B cell (primary cell): ENCODE measurements around the gene TIMP2.

ENCODE experiments used
- EZH2 ChIP-seq: IDR thresholded peaks from 2 replicates; pipeline ENCODE4 v1.6.1; 2012; ENCODE audit warnings: borderline replicate concordance, low read depth, mild to moderate bottlenecking, moderate library complexity, low read length; ENCODE audit not compliant: insufficient read depth, poor library complexity, severe bottlenecking
- TF ChIP-seq, protein P1 (sequence below): fragments of 200-600 bp; IDR thresholded peaks from one replicate; pipeline ENCODE4 v1.8.0; 2022; ENCODE audit warnings: antibody characterized with exemption, mild to moderate bottlenecking

DNA sequence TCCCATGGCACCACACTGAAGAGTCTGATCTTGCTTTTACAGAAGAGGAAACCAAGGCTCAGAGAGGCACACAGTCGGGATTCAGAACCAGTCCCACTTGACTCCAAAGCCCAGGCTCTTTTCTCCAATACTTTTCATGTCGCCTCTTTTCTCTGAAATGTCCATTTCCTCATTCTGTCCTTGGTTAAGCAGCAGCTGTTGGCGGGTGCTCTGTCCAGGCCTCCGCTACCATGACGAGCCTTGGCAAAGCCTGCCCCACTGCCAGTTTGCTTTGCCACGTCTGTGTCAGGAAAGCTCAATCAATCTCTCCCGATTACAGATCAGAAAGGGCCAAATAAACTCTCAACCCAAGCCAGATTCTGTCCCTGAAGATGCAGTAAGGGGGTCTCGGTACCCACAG is 13.1 kb downstream of the TIMP2 start:
- TF ChIP-seq, protein P1, sequence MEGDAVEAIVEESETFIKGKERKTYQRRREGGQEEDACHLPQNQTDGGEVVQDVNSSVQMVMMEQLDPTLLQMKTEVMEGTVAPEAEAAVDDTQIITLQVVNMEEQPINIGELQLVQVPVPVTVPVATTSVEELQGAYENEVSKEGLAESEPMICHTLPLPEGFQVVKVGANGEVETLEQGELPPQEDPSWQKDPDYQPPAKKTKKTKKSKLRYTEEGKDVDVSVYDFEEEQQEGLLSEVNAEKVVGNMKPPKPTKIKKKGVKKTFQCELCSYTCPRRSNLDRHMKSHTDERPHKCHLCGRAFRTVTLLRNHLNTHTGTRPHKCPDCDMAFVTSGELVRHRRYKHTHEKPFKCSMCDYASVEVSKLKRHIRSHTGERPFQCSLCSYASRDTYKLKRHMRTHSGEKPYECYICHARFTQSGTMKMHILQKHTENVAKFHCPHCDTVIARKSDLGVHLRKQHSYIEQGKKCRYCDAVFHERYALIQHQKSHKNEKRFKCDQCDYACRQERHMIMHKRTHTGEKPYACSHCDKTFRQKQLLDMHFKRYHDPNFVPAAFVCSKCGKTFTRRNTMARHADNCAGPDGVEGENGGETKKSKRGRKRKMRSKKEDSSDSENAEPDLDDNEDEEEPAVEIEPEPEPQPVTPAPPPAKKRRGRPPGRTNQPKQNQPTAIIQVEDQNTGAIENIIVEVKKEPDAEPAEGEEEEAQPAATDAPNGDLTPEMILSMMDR: no peak
- TF ChIP-seq EZH2: no peak
